ENCODE results near the gene SCRN1. TPM values are rescaled to one million over a fixed set of nuclear protein-coding genes. Genes with fewer than 3 reads are reported as not detected.
"Not testable (repeated sequence)": the region's sequence is repeated elsewhere in the genome, so short reads cannot be mapped to it uniquely, and the experiment has no call there.

SCRN1 gene
- total RNA-seq, 1 donor from 2014 or later, result 30.4 TPM

DNA sequence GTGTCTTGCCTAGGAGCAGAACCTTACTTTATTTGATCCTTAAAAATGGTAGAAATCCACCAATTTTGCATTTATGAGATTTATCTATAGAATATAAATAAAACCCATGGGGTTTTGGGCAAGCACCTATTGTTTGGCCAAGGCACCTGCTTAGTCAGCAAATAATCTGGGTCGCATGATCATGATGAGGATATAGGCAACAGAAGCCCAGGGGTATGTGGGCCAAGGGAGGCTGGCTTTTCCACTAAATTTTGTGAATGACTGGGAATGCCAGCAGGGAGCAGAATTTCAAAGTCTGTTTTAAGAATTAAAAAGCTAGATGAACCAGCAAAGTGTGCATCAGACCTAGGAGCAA is 17.3 kb downstream of the SCRN1 start:
- no peak for DNase-seq (ENCODE audit: low spot score)
- intact Hi-C loops (cut with DNase I), result no loop called here

DNA sequence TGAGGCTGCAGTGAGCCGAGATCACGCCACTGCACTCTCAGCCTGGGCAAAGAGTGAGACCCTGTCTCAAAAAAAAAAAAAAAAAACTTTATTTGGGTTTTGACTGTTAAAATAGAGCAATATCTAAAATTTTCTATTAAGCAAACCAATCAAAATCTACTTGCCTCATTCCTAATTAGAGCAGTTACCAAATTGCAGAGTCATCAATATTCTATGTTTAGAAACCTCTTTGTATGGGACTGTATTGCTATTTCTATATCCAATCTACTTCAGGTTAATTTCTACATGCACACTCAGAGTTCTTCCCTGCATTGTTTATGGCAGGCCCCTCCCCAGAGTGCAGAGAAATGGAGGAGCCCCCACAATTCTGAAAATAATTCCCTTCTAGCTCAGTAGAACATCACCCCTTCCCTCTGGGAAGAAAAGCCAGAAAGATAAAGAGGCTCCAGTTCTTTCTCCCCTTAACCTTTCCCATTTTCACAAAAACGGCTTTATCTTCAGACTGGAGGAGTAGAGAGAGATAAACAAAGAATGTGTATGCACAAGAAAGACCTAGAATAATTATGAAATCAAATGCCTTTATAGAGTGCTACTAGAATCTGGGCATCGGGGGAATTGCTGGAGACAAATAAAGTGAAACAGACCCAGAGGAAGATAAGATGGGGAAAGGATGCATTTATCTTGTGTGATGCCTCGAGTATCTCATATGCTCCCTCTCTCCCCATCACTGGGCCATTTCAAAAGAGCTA is 17.9 kb downstream of the SCRN1 start:
- intact Hi-C loops (cut with DNase I), result no loop called here
- DNase-seq (ENCODE audit: low spot score), result no peak

DNA sequence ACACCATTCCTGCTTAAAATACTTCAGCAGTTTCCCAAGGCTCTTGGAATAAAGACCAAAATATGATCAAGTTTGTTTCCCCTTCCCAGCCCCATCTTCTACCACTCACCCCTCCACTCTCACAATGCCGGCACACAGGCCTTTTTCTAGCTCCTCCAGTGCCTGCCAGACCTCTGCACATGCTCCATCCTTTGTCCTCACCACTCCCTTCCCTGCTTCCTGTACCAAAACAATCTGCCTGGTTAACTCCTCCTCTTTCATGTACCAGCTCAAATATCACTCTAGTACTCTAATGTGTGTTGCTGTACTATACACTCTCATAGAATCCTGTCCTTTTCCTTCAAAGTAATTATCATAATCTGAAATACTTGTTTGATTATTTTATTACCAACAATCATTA is 19.4 kb downstream of the SCRN1 start:
- intact Hi-C loops (cut with DNase I), result no loop called here
- no peak for DNase-seq (ENCODE audit: low spot score)

DNA sequence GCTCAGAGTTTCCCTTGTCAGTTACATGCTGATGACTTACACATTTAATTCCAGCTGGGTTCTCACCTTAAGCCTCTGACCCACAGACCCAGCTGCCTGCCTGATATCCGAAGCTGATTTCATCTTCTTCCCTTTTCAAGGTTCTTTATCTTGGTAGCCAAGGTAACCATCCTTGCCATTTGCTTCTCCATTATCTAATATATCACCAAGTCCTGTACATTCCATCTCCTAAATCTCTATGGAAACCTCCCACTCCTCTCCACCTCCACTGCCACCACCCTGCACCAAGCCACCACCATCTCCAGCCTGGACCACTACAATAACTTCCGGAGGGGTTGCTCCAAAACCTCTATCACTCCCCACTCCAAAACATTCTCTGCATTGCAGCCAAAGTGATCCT is 19.9 kb downstream of the SCRN1 start:
- intact Hi-C loops (cut with DNase I), result no loop called here
- DNase-seq (ENCODE audit: low spot score), result no peak

DNA sequence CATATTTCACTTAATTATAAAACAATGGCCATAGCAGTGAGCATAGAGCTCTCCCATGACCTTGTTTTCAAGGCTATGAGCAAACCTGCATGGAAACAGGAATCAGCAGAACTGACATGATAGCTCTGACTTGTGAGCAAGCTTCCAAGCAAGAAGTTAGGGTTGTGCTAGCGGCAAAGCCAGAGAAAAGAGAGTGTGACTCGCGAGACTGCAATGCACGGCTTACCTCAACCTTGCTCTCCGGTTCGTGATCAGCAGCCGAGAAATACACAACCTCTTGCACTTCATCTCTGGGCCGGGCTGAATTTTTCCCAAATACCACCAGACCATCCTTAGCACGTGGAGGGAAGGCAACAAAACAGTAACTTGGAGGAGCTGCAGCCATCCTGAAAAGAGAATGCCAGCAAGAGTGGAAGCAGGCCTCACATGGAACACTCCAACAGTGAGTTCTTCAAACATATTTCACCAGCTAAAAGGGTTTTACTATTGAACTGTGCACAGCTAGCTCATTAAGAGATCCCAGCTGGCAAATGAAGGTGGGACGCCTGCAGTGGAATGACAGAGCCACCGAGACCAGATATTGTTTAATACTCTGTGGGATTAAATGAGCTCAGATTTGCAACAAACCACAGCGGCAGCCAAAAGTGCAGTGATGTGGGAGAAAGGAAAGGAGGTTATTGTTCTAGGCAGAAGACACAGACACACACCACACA is 20.8 kb downstream of the SCRN1 start:
- intact Hi-C loops (cut with DNase I), result no loop called here
- DNase-seq (ENCODE audit: low spot score), result no peak

DNA sequence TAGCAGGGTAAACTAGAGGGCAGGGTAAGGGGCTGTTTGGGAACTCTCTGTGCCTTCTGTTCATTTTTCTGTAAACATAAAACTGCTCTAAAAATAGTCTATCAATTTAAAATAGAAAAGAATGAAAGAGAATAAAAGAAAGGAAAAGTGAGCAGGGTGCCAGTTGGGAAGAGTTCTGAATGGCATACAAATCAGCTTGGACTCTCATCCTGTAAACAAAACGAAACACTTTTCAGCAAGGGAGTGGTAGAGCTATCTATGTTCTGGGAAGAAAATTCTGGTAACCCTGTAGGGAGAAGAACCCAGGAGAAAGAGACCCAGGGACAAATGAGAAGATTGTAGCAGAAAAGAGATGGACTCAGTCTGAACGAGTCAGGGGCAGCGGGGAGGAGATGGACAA is 24.6 kb downstream of the SCRN1 start:
- intact Hi-C loops (cut with DNase I), result no loop called here
- no peak for DNase-seq (ENCODE audit: low spot score)

DNA sequence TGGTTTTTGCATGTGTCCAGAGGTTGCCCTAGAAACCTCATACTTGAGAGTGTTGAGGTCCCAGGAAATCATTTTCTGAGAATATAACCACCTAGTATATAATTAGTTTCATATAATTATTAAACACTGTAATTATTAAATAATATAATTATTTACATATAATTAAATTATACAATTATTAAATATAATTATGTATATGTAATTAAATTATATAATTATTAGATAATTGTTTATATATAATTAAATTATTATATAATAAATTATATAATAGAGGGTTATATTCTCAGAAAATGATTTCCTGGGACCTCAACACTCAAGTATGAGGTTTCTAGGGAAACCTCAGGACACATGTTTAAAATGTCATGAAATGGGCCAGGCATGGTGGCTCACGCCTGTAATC is 27.6 kb downstream of the SCRN1 start:
- intact Hi-C loops (cut with DNase I), result no loop called here

DNA sequence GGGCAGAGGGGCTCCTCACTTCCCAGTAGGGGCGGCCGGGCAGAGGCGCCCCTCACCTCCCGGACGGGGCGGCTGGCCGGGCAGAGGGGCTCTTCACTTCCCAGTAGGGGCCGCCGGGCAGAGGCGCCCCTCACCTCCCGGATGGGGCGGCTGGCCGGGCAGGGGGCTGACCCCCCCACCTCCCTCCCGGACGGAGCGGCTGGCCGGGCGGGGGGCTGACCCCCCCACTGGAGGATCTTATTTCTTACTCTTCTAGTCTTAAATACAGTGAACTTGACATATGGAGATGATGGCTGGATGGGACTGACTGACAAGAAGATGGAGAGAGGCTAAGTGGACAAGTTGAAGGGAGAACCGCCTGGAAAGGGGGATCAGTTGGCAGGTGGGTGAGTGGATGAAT is 28.0 kb downstream of the SCRN1 start:
- intact Hi-C loops (cut with DNase I); DNase-seq (ENCODE audit: low spot score): not testable (repeated sequence)

More for the DNA sequence above, 27.6 kb downstream of the SCRN1 start:
- DNase-seq (ENCODE audit: low spot score), result no peak

DNA sequence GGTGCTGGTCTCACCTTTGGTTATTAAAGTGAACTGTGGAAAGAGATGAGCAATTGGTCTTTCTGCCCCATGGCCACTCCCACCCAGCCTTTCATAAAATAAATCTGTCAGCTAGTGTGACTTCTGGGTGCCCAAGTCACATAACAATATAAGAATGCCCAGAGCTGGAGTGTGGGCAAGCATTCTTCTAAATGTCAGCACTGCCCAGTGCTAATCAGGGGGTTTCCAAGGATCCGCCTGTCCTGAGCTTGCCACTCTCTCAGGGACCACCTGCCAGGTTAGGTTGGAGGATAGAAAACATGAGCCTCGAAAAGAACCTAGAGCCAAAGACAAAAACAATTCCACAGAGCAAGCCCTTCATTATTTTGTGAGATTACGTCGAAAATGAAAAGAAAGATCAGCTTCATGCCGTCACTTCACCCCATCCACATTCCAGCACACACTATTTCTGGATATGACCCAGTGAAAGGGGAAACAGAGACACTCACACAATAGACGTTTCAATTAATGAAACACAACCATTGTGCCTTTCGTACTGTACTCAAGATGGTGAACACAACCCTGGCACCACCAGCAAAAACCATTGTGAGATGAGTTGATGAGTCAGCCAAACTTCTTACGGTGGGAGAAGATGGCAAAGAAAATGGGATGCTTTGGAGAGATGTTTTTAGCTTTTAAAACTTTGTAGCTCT is 30.8 kb downstream of the SCRN1 start:
- intact Hi-C loops (cut with DNase I), result loop anchor here (10.0 kb wide), 1 partner anchor 106 kb away; no protein-coding TSS in a partner anchor
- DNase-seq (ENCODE audit: low spot score), result no peak

DNA sequence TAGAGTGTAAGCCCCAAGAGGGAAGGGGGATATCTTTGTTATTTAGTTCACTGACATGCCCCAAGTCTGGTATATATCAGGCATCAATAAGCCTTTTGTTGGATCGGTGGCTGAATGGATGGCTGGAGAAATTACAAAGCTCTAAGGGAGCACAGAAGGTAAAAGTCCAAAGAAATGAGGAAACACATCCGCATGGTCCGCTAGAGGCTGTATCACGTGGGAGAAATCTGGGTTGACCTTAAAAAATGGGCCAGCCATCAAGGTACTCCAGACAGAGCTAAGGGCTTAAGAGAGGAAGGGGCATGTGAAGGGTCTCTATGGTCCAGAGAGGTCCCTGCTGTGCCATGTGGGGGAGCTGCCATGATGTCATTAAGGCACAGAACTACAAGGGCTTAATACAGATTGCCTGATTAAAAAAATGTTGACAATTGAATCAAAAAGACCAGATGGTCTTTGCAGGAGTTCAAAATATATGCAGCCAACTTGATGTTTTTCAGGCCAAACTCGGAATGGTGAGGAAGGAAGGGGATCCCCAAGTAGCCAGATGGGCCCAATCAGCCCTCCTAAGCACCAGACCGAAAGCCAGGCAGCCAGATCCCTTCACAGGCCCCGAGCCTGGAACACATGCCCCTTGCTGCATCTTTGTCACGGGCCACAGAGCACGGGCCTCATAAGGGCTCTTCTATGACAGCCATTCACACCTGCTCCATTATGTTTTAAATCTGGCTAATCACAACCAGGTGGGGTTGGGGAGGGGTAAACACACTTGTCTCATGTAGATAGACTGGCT is 31.9 kb downstream of the SCRN1 start:
- no peak for DNase-seq (ENCODE audit: low spot score)
- intact Hi-C loops (cut with DNase I), result loop anchor here (10.0 kb wide), 1 partner anchor 107 kb away; no protein-coding TSS in a partner anchor

DNA sequence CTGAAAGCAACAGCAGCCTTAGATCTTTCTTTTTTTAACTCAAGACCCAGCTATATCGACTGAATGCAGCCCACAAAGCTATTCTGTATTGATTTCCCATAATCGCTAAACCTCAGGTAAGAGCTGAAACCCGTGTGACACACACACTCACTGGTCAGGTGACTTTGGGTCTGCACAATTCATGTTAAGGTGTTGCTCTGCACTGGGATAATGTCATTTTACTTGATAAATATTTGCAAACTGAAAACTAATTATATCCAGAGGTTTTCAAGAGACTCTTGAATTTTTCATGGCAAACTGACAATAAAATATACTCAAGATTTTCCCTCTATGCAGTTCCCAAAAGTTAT is 33.1 kb downstream of the SCRN1 start:
- no peak for DNase-seq (ENCODE audit: low spot score)
- intact Hi-C loops (cut with DNase I), result loop anchor here (10.0 kb wide), 1 partner anchor 108 kb away; no protein-coding TSS in a partner anchor

DNA sequence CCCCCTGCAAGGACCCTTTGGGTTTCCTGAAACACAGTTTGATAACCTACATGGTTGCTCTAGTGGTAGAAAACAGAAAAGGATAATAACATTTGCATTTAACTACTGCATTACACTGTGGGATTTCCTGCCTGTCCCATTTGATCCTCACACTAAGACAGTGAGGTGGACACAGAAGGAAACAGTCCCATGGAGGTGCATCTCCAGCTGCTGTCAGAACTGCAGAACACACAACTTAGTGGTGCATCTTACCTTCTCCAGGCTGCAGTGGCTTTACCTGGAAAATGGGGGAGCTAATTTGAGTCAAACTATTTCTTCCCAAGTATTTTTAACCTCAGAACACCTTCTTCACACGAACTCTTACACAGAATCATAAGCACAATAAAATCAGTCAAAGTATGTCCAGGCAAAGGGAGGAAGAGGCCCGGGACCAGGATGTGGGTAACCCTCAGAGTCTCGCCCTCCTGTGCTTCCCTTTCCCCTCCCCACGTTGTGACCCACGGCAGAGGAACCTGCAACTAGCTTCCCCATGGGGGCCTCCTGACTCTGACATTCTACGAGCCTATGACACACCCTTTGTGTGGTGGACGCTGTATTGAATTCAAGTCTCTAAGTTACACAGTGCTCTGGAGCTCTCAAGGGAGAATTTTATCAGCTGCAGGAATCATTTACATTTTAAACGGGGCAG is 33.7 kb downstream of the SCRN1 start:
- intact Hi-C loops (cut with DNase I), result loop anchor here (10.0 kb wide), 1 partner anchor 109 kb away; no protein-coding TSS in a partner anchor
- no peak for DNase-seq (ENCODE audit: low spot score)

DNA sequence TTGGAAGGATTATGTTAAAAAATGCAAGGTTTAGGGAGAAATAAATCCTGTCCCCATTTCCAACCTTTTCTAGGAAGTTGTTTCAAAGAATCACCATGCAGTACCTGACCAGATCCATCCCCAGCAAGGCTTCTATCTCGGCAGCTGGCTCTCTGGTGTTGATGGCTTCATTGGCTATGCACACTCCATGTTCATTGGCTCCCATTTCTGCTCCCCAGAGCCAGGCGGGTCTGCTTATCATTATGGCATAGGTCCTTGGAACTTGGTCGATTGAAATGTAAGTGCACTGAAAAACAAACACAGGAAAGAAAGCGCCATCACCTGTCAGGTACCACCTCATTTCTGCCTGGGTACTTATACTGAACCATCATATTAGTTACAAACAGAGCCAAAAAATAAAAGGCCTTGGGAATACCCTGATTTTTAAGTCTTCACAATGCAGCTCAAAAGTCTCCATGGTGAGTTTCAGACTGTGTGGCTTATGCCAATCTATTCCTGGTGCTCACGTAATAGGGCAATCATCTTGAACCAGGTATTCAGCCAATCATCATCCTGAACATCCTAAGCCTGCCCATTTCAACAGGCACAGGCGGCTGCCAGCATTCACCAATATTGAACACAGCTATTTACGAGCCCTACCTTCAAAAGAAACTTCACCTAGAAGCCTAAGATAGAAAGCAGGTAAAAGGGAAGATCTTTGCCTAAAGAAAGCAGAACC is 34.4 kb downstream of the SCRN1 start:
- intact Hi-C loops (cut with DNase I), result loop anchor here (10.0 kb wide), 1 partner anchor 110 kb away; no protein-coding TSS in a partner anchor
- no peak for DNase-seq (ENCODE audit: low spot score)

DNA sequence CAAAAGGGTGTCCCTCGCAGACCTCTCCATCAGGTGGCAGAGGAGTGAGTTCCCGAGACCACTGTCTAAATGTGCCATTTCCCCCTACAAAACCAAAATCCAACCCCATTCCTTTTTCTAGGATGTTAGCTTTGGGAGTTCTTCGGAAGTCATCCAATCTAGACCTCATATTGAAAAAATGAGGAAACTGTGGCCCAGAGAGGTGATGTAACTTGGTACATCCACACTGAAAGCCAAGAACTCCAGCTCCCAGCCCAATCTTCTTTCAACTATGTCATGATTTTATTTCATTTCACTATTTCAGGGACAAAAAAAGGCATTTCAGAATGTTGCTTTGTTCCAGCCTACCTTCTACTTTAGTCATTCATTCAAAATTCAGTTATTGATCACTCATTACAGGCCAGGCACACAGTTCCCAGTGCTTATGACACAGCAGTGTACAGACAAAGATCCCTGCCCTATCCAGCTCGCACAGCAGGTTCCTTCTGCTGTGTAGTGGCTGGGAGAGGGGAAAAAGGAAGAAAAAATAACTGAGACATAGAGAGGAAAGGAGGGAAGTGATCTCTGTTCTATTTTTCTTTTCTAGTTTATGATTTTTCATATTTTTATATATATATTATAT is 35.8 kb downstream of the SCRN1 start:
- DNase-seq (ENCODE audit: low spot score), result no peak
- intact Hi-C loops (cut with DNase I), result loop anchor here (10.0 kb wide), 1 partner anchor 111 kb away; no protein-coding TSS in a partner anchor

DNA sequence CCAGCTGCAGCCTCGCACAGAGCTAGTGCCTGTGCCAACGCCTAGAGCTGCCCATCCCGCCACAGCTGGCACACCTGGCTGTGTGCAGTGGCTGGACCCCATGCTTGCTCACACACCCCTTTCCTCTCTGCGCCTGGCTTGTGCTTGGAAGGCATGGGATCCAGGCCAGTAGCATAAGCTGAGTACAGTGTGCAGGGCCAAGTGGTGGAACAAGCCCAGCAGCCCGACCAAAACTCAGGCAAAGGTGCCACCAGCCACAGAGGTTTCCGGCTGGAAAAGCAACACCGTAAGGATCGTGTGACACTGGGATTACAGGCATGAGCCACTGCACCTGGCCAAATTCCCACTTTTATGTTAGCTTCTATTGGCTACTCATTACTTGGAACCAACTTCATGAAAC is 38.4 kb downstream of the SCRN1 start:
- intact Hi-C loops (cut with DNase I), result loop anchor here (10.0 kb wide), 1 partner anchor 114 kb away; no protein-coding TSS in a partner anchor

DNA sequence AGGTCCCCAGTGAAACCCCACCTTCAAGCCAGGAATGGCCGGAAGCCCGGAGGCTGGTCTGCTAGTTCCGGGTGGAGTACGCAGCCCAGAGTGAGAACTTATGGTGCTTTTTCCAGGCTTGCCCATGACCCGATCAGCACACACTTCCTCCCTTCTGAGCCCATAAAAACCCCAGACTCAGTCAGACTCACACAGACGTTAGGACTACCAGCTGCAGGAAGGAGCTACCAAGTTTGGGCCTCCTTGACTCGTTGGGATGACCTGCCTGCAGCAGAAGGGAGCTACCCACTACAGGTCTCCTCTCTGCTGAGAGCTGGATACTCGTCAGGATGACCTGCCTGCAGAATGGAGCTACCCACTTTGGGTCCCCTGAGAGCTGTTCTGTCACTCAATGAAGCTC is 39.1 kb downstream of the SCRN1 start:
- no peak for DNase-seq (ENCODE audit: low spot score)
- intact Hi-C loops (cut with DNase I), result loop anchor here (10.0 kb wide), 1 partner anchor 114 kb away; no protein-coding TSS in a partner anchor

More for the DNA sequence above, 38.4 kb downstream of the SCRN1 start:
- no peak for DNase-seq (ENCODE audit: low spot score)

DNA sequence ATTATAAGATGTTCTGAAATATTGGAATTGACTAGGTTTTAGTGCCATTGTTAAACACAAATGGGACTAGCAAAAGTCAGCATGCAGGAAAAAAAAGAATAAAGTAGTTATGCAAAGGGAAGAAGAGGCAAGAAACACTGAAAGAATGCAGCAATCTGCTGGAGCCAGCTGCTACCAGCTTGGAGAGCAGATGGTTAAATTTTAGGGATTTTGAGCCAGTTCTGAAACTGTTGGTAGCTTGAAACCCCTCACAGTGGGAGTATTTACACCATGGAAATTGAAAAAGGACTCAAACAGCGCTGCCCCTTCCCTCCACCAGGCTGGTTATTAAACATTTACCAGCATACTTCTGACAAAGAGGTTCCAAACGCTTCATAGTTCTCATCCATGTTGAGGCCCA is 41.0 kb downstream of the SCRN1 start:
- intact Hi-C loops (cut with DNase I), result no loop called here
- DNase-seq (ENCODE audit: low spot score), result no peak
